Measurements from ENCODE around the gene KCNIP3. TPM values are rescaled to one million over a fixed set of nuclear protein-coding genes. Genes with fewer than 3 reads are reported as not detected.

Gene KCNIP3
- total RNA-seq, 1 donor from 2014 or later = 3.9 TPM

DNA sequence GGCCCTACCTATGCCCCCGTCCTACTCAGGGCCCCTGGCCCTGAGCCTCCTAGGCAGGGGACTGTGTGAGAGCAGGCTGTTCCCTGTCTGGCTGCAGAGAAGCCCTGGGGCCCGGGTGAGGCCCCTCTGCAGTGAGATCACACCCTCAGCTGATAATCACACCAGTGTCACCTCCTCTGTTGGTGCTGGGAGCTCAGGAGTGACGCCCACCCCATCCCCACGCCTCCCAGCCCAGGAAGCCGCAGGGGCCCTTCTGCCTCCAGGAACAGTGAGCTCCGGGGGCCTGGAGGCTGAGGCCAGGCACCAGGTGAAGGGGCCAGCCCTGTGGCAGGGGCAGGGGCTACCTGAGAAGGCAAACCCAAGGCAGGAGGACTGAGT lies 20.0 kb downstream of the KCNIP3 start:
- TF ChIP-seq, protein P1, sequence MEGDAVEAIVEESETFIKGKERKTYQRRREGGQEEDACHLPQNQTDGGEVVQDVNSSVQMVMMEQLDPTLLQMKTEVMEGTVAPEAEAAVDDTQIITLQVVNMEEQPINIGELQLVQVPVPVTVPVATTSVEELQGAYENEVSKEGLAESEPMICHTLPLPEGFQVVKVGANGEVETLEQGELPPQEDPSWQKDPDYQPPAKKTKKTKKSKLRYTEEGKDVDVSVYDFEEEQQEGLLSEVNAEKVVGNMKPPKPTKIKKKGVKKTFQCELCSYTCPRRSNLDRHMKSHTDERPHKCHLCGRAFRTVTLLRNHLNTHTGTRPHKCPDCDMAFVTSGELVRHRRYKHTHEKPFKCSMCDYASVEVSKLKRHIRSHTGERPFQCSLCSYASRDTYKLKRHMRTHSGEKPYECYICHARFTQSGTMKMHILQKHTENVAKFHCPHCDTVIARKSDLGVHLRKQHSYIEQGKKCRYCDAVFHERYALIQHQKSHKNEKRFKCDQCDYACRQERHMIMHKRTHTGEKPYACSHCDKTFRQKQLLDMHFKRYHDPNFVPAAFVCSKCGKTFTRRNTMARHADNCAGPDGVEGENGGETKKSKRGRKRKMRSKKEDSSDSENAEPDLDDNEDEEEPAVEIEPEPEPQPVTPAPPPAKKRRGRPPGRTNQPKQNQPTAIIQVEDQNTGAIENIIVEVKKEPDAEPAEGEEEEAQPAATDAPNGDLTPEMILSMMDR (conservative IDR thresholded peaks at IDR 0.05; ENCODE audit: low read depth, low read length) = no peak
- DNase-seq (ENCODE audit: low read depth) = no peak
- H3K4me3 ChIP-seq (ENCODE audit: low read depth, low read length) = no peak overlapping the region

GRCh38 chr2:95317665-95318425 lies 20.7 kb downstream of the KCNIP3 start:
- no peak for DNase-seq (ENCODE audit: low read depth)
- H3K4me3 ChIP-seq (ENCODE audit: low read depth, low read length) = no peak overlapping the region
- TF ChIP-seq, protein P1 (conservative IDR thresholded peaks at IDR 0.05; ENCODE audit: low read depth, low read length) = no peak

DNA sequence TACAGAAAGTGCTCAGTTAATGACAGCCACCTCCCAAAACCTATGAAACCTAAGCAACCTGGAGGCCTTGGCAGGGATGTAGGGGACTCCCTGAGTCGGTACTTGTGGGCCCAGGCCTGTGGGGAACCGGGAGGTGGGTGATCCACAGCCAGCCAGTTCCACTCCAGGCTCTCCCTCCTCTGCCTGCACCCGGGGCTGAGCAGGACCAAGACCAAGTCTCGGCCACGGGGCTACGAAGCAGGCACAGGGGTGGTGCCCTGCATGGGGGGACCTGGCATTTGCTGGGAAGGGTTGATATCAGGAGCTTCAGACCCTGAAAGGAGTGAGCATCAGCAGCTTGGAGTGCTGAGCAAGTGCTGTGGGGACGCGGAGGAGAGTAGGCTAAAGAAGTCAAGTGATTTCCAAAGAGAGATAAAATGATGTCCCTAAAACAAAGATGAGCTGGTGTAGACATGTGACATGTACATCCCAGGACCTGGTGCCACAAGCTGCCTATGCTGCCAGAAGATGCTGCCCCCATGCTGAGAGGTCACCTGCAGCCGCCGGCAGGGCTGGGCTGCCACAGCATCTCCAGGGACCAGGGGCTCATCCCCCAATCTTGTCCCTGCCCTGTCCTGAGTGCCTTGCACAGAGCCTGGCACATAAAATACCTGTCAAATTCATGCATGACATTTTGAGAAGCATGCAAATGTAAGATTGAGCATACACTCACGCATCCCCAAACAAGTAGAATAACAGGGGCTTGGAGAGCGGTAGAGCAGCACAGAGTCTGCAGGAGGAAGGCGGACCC lies 21.5 kb downstream of the KCNIP3 start:
- TF ChIP-seq, protein P1 (conservative IDR thresholded peaks at IDR 0.05; ENCODE audit: low read depth, low read length) = no peak
- no peak for DNase-seq (ENCODE audit: low read depth)
- no peak overlapping the region for H3K4me3 ChIP-seq (ENCODE audit: low read depth, low read length)

- no peak overlapping the region for H3K4me3 ChIP-seq (ENCODE audit: low read depth, low read length)
Observed at GRCh38 chr2:95319481-95320343, 22.6 kb downstream of the KCNIP3 start.

DNA sequence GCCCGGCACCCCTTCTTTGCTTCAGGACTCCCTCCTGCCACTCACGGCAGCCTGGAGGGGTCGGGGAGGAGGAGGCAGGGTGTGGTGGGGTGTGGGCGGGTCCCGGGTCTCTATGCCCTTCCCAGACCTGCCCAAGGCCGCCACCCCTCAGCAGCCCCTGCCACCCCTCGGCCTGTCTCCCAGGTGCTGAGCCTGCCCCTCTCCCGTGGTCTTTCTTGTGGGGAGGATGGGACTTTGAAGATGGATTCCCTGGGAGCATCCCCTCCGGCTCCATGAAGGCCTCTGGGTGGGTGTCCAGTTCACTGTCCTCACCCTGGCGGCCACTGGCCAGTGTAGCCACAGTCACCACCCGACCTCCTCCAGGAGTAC lies 23.2 kb downstream of the KCNIP3 start:
- DNase-seq (ENCODE audit: low read depth) = no peak
- TF ChIP-seq, protein P1 (conservative IDR thresholded peaks at IDR 0.05; ENCODE audit: low read depth, low read length) = no peak
- H3K4me3 ChIP-seq (ENCODE audit: low read depth, low read length) = no peak overlapping the region

More at GRCh38 chr2:95319481-95320343, 22.6 kb downstream of the KCNIP3 start:
- no peak for DNase-seq (ENCODE audit: low read depth)
- TF ChIP-seq, protein P1 (conservative IDR thresholded peaks at IDR 0.05; ENCODE audit: low read depth, low read length) = no peak

DNA sequence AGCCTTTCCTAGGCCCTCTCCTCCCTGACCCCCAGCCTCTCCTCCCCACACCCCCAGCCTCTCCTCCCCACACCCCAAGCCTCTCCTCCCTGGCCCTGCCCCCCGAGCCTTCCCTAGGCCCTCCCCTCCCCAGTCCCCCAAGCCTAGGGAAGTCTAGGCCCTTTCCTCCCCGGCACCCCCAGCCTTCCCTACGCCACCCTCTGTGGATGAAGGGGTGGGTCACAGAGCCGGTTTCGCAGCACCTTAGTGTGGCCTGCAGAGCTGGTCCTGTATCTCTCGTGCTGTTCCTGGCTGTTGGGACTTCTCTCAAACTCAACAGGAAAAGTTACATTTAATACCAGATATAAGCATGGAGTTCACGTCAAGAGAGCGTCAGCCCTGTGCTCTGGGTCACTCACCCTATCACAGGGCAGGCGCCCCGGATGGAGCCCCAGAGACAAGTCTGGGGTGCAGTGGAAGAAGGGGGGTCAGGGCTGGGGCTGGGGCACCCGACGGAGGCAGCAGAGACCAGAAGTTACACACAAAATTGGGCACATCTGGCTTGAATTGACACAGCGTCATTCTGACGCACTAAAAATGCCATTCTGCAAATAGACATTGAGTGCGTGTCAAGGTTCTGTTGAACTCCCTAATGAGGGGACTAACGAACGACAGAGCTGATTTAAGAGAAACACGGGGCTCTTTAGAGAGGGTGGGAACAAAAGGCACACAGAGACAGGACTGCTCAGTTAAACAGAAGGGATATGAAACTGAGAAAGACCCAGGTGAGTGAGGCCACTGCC lies 24.0 kb downstream of the KCNIP3 start:
- no peak for DNase-seq (ENCODE audit: low read depth)
- TF ChIP-seq, protein P1 (conservative IDR thresholded peaks at IDR 0.05; ENCODE audit: low read depth, low read length) = no peak
- H3K4me3 ChIP-seq (ENCODE audit: low read depth, low read length) = no peak overlapping the region

All from epithelial cell of proximal tubule (primary cell).